PC-9 (cell line): ENCODE data around the gene HMCES.

ENCODE experiments used
- CTCF ChIP-seq: fragments of 200-600 bp; sonication (generic); conservative IDR thresholded peaks from 2 replicates; pipeline ENCODE4 v1.6.1; 2017; ENCODE audit warnings: mixed run types, antibody characterized with exemption, mild to moderate bottlenecking, moderate library complexity
- EZH2 ChIP-seq: fragments of 200-600 bp; sonication (generic); IDR thresholded peaks from 2 replicates; pipeline ENCODE4 v1.8.0; 2017; ENCODE audit warnings: antibody characterized with exemption, low read depth

- TF ChIP-seq CTCF (no peak), EZH2 (no peak)
These were observed 7.0 kb upstream of the HMCES start for GRCh38 chr3:129271674-129272073.
